Measurements from ENCODE around the gene ACACB. TPM values are rescaled to one million over a fixed set of nuclear protein-coding genes. Genes with fewer than 3 reads are reported as not detected.

The ACACB gene
- total and polyA plus RNA-seq, 7 experiments from 2014 or later = 3.8 to 58.3 (median 30.9) TPM

DNA sequence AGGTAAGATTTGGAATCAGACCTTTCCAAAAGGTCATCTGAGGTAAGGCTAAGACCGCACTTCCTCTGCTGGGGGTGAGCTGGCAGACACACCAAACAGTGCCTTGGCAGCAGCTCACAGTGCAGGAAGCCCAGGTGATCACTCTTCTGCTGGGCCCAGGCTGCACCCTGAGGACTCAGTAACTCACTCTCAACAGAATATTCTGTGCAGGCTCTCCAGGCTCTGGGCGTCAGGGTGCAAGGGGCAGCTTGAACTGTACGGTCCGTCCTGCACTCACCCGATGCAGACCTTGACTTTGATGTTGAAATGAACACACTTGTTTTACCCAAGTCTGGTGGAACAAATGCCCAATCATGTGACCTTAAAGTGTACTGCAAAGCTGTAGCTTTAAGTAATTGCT lies 29.1 kb upstream of the ACACB start:
- POLR2A ChIA-PET = interaction anchor here (0.6 kb wide), 1 partner anchor 18 kb away, joined by 3 read pairs; no protein-coding TSS in a partner anchor
- Mint-ChIP-seq H3K9me3 (peaks cover 0 to 1% (median 0%) of the 10 kb centered on the region in 11 donors), H3K36me3 (peaks cover 4 to 31% (median 6%) of the 10 kb centered on the region in 5 donors), H3K4me3 (no peak overlapping the region), H3K4me1 (peaks cover 9 to 16% (median 13%) of the 10 kb centered on the region in 7 donors), H3K27ac (peak overlapping the region in 3 of 9 donors; percentile 9 to 43 (median 41)), H3K27me3 (no peaks in the 10 kb centered on the region)
- Histone ChIP-seq H3K36me3 (ENCODE audit: control insufficient read depth in 2 of 3, insufficient read depth in 3 of 3, low read length in 3 of 3) (peaks cover 0 to 80% (median 0%) of the 10 kb centered on the region in 3 experiments), H3K4me3 (ENCODE audit: low read length) (no peak overlapping the region), H3K9me3 (ENCODE audit: control insufficient read depth in 2 of 3, low read length in 3 of 3) (no peaks in the 10 kb centered on the region), H3K27me3 (ENCODE audit: control insufficient read depth in 2 of 2, insufficient read depth in 2 of 2, low read length in 2 of 2) (no peaks in the 10 kb centered on the region), H3K27ac (ENCODE audit: low read depth, low read length) (no peak overlapping the region), H3K4me1 (ENCODE audit: control insufficient read depth in 2 of 2, insufficient read depth in 2 of 2, low read length in 2 of 2) (peaks cover 5 to 8% of the 10 kb centered on the region in 2 donors)
- intact Hi-C loops (cut with micrococcal nuclease) = no loop called here
- DNase-seq (no peak), ATAC-seq (no peak)
- CTCF ChIA-PET = interaction anchor here (1.7 kb wide), 1 partner anchor 25 kb away, joined by 5 read pairs; no protein-coding TSS in a partner anchor

DNA sequence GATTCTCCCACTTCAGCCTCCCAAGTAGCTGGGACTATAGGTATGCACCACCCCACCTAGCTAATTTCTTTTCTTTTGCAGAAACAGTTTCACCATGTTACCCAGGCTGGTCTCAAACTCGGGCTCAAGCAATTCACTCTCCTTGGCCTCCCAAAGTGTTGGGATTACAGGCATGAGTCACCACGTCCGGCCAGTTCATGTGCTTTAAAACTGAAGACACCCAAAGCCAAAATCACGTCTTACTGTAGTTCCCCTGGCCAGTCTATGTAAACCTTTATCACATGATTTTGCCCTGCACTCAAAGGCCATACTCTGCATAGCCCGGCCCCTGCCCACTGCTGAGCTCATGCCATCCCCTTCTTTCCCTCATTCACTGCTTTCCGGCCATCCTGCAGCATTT lies 27.6 kb upstream of the ACACB start:
- Mint-ChIP-seq H3K4me1 (peaks cover 20 to 32% (median 29%) of the 10 kb centered on the region in 7 donors), H3K27ac (peak overlapping the region in 5 of 9 donors; percentile 23 to 95 (median 39)), H3K27me3 (no peaks in the 10 kb centered on the region), H3K4me3 (no peak overlapping the region), H3K9me3 (peaks cover 0 to 1% (median 0%) of the 10 kb centered on the region in 11 donors), H3K36me3 (peaks cover 0 to 18% (median 4%) of the 10 kb centered on the region in 5 donors)
- DNase-seq = no peak
- no peak overlapping the region for H3K4me3 ChIP-seq (ENCODE audit: low read length)
- H3K9me3 ChIP-seq (ENCODE audit: control insufficient read depth in 2 of 3, low read length in 3 of 3) = no peaks in the 10 kb centered on the region
- POLR2A ChIA-PET = no interaction called here
- no peak overlapping the region for H3K27ac ChIP-seq (ENCODE audit: low read depth, low read length)
- H3K36me3 ChIP-seq (ENCODE audit: control insufficient read depth in 2 of 3, insufficient read depth in 3 of 3, low read length in 3 of 3) = peaks cover 0 to 64% (median 0%) of the 10 kb centered on the region in 3 experiments
- intact Hi-C loops (cut with micrococcal nuclease) = no loop called here
- H3K27me3 ChIP-seq (ENCODE audit: control insufficient read depth in 2 of 2, insufficient read depth in 2 of 2, low read length in 2 of 2) = no peaks in the 10 kb centered on the region
- H3K4me1 ChIP-seq (ENCODE audit: control insufficient read depth in 2 of 2, insufficient read depth in 2 of 2, low read length in 2 of 2) = peaks cover 18% of the 10 kb centered on the region in 2 donors
- no peak for ATAC-seq
- CTCF ChIA-PET = interaction anchor here (1.7 kb wide), 1 partner anchor 23 kb away, joined by 5 read pairs; no protein-coding TSS in a partner anchor

DNA sequence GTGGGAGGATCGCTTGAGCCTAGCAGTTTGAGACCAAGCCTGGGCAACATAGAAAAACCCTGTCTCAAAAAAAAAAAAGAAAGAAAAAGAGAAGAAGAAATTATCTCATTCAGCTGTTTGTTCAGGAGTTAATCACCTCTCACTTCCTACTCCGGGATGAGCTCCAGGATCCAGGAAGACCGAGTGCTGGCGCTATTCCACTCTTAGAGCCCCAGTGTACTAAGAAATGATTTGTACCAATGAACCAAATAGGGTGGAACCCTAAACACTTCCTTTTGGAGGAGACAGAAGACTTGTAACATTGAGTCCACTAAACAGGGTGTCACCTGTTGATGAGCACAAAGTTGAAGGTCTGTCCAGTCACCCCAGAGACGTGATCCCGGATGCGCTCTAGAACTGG lies 26.7 kb upstream of the ACACB start:
- H3K36me3 ChIP-seq (ENCODE audit: control insufficient read depth in 2 of 3, insufficient read depth in 3 of 3, low read length in 3 of 3) = peaks cover 0 to 57% (median 0%) of the 10 kb centered on the region in 3 experiments

DNA sequence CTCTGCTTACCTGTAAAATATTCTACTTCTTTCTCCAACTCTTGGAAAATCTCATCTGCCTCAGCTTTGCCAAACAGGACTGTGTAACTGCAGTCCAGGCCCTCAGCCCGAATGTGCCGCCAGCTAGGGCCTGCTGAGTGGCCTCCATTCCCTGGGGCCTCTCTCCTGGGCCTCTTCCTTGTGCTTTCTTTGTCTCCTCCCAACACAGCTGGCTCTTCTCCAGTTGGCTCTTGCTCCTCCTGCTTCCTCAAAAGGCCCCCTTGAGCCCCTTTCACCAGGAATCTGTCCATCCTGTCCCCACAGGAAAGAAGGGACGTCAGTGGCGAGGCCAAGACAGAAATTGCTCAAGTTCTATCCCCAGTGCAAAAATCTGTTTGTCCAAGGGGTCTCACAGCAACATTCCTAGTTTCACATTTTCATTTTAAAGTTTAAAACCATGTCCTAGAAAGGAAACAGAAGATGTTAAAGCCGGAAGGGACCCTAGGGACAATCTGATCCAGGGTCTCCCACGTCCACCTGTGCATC lies 23.8 kb upstream of the ACACB start:
- CTCF ChIA-PET = interaction anchor here (0.9 to 2.1 kb wide), 5 partner anchors 38 to 428 kb away, joined by 3 to 10 read pairs (median 5); no protein-coding TSS in a partner anchor
- peak overlapping the region; percentile 88 to 96 (median 93) for H3K27ac Mint-ChIP-seq
- Histone ChIP-seq H3K27me3 (ENCODE audit: control insufficient read depth in 2 of 2, insufficient read depth in 2 of 2, low read length in 2 of 2) (no peaks in the 10 kb centered on the region), H3K4me3 (ENCODE audit: low read length) (peak overlapping the region; percentile 62), H3K4me1 (ENCODE audit: control insufficient read depth in 2 of 2, insufficient read depth in 2 of 2, low read length in 2 of 2) (peaks cover 18% of the 10 kb centered on the region in 2 donors), H3K36me3 (ENCODE audit: control insufficient read depth in 2 of 3, insufficient read depth in 3 of 3, low read length in 3 of 3) (peaks cover 0 to 34% (median 0%) of the 10 kb centered on the region in 3 experiments), H3K27ac (ENCODE audit: low read depth, low read length) (peak overlapping the region; percentile 76), H3K9me3 (ENCODE audit: control insufficient read depth in 2 of 3, low read length in 3 of 3) (no peaks in the 10 kb centered on the region)
- peaks cover 0 to 13% (median 4%) of the 10 kb centered on the region in 5 donors for H3K36me3 Mint-ChIP-seq
- H3K27me3 Mint-ChIP-seq = no peaks in the 10 kb centered on the region
- ATAC-seq = no peak
- H3K4me1 Mint-ChIP-seq = peaks cover 21 to 37% (median 34%) of the 10 kb centered on the region in 7 donors
- peak overlapping the region; percentile 80 to 93 (median 90) for H3K4me3 Mint-ChIP-seq
- DNase-seq = no peak
- H3K9me3 Mint-ChIP-seq = peaks cover 0 to 1% (median 0%) of the 10 kb centered on the region in 11 donors
- POLR2A ChIA-PET = interaction anchor here (0.5 to 2.3 kb wide), 7 partner anchors 19 to 1195 kb away, joined by 3 to 8 read pairs (median 3); partner anchors contain the start of genes SSH1 and USP30
- intact Hi-C loops (cut with micrococcal nuclease) = loop anchor here (1.0 to 10.0 kb wide), 16 partner anchors 19 to 1522 kb away; partner anchors contain the start of genes SSH1 (in 2 of the 2), CORO1C (in 1 of the 2), FAM222A (in 1 of the 2) and TCTN1 (in 1 of the 2)

More for the DNA sequence above, 26.7 kb upstream of the ACACB start:
- intact Hi-C loops (cut with micrococcal nuclease) = loop anchor here (5.0 to 10.0 kb wide), 3 partner anchors 235 to 1525 kb away; partner anchors contain the start of genes SSH1 (in 1 of the 2) and TCTN1 (in 1 of the 2)
- ChIA-PET POLR2A (interaction anchor here (0.7 kb wide), 1 partner anchor 454 kb away, joined by 6 read pairs; no protein-coding TSS in a partner anchor), CTCF (interaction anchor here (0.8 kb wide), 1 partner anchor 453 kb away, joined by 3 read pairs; no protein-coding TSS in a partner anchor)
- DNase-seq (no peak), ATAC-seq (no peak)
- H3K4me1 ChIP-seq (ENCODE audit: control insufficient read depth in 2 of 2, insufficient read depth in 2 of 2, low read length in 2 of 2) = peaks cover 18% of the 10 kb centered on the region in 2 donors
- no peaks in the 10 kb centered on the region for H3K9me3 ChIP-seq (ENCODE audit: control insufficient read depth in 2 of 3, low read length in 3 of 3)
- Mint-ChIP-seq H3K36me3 (peaks cover 0 to 15% (median 4%) of the 10 kb centered on the region in 5 donors), H3K9me3 (peaks cover 0 to 1% (median 0%) of the 10 kb centered on the region in 11 donors), H3K4me1 (peaks cover 21 to 37% (median 34%) of the 10 kb centered on the region in 7 donors), H3K4me3 (peak overlapping the region in 1 of 10 donors; percentile 20), H3K27ac (peak overlapping the region in 6 of 9 donors; percentile 8 to 95 (median 33)), H3K27me3 (no peaks in the 10 kb centered on the region)
- no peaks in the 10 kb centered on the region for H3K27me3 ChIP-seq (ENCODE audit: control insufficient read depth in 2 of 2, insufficient read depth in 2 of 2, low read length in 2 of 2)
- no peak overlapping the region for H3K27ac ChIP-seq (ENCODE audit: low read depth, low read length)
- H3K4me3 ChIP-seq (ENCODE audit: low read length) = no peak overlapping the region

DNA sequence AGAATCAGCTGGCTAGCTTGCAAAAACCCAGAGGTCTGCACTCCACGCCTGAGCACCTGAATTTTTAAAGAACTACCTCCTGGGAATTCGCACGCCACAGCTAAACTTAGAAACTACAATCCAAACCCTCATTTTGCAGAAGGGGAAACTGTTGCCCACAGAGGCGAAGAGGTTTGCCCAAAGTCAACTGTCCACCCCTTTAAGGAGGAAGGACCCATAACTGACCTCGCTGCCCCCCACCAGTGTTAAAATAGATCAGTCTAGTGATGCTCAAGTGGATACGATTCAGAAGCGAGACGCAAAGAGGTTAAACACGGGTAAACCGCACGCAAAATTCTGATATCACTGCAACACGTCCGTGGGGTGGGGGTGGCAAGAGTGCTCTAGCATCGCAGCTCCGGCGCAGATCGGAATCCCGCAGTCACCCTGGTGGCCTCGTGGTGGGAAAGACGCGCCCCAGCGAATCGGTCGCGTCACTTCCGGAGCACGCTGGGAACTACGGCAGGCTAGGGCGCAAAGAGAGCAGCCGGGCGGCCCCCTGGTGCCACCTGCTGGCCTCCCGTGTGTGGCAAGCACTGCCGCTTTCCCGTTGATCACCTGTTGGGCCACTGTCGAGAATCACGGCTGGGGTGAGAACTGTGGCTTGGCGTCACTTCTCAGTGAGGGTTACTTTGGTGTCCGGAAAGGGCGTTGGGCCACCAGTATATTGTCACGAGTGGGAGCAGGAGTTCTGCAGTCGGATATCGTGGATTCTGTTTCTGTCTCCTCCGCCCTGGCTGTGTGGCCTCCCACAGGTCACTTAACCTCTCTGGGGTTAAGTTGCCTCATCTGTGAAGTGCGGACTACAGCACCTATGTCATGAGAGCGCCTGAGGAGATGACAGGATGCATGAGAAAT lies 23.1 kb upstream of the ACACB start, which contains the start of gene ALKBH2:
ALKBH2 (minus strand) TSS at position 451 of the 897 bp plus-strand sequence. CDS start 686 bp downstream, outside the sequence.
- intact Hi-C loops (cut with micrococcal nuclease) = loop anchor here (1.0 to 10.0 kb wide), 16 partner anchors 18 to 1522 kb away; partner anchors contain the start of genes SSH1 (in 2 of the 2), CORO1C (in 1 of the 2), FAM222A (in 1 of the 2) and TCTN1 (in 1 of the 2)

More for the DNA sequence above, 23.1 kb upstream of the ACACB start, which contains the start of gene ALKBH2:
- H3K4me1 ChIP-seq (ENCODE audit: control insufficient read depth in 2 of 2, insufficient read depth in 2 of 2, low read length in 2 of 2) = peaks cover 18% of the 10 kb centered on the region in 2 donors
- ATAC-seq (peak; percentile 87), DNase-seq (peak; percentile 91 to 96 (median 93))
- Mint-ChIP-seq H3K4me1 (peaks cover 23 to 43% (median 36%) of the 10 kb centered on the region in 7 donors), H3K4me3 (peak within 1 kb of the TSS; percentile 80 to 93 (median 90)), H3K36me3 (peaks cover 0 to 10% (median 4%) of the 10 kb centered on the region in 5 donors), H3K27me3 (no peaks in the 10 kb centered on the region), H3K9me3 (peaks cover 0 to 1% (median 0%) of the 10 kb centered on the region in 11 donors), H3K27ac (peak within 1 kb of the TSS; percentile 88 to 96 (median 93))
- POLR2A ChIA-PET = interaction anchor here (0.6 to 2.3 kb wide), 4 partner anchors 19 to 410 kb away, joined by 3 to 8 read pairs (median 3); partner anchors contain the start of gene SSH1
- H3K9me3 ChIP-seq (ENCODE audit: control insufficient read depth in 2 of 3, low read length in 3 of 3) = no peaks in the 10 kb centered on the region
- CTCF ChIA-PET = interaction anchor here (0.9 to 2.1 kb wide), 8 partner anchors 8 to 429 kb away, joined by 3 to 10 read pairs (median 4); no protein-coding TSS in a partner anchor
- H3K4me3 ChIP-seq (ENCODE audit: low read length) = peak within 1 kb of the TSS; percentile 62
- H3K27me3 ChIP-seq (ENCODE audit: control insufficient read depth in 2 of 2, insufficient read depth in 2 of 2, low read length in 2 of 2) = no peaks in the 10 kb centered on the region
- H3K36me3 ChIP-seq (ENCODE audit: control insufficient read depth in 2 of 3, insufficient read depth in 3 of 3, low read length in 3 of 3) = peaks cover 0 to 29% (median 0%) of the 10 kb centered on the region in 3 experiments
- H3K27ac ChIP-seq (ENCODE audit: low read depth, low read length) = peak within 1 kb of the TSS; percentile 76
